GM12865 (cell line): ENCODE data around the gene GANAB.
A peak's percentile ranks its signal among the peaks of the same experiment; 100 is the strongest.

Source experiments
- DNase-seq: peaks from one replicate; pipeline ENCODE4 v3.0.0; 2010; ENCODE audit warnings: low read depth
- H3K4me3 ChIP-seq: 2 replicates; pipeline ENCODE4 v1.5.1; 2011; ENCODE audit warnings: mild to moderate bottlenecking, low read depth, low read length, control low read depth
- CTCF ChIP-seq: IDR thresholded peaks from 2 replicates; pipeline ENCODE4 v1.5.1; 2011; ENCODE audit warnings: low read length, control low read depth, low read depth, inconsistent platforms; ENCODE audit not compliant: insufficient read depth; ENCODE audit errors: missing control alignments

GANAB gene

GRCh38 chr11:62603072-62603408 is 43.4 kb downstream of the GANAB start:
- no peak for DNase-seq
- no peak overlapping the region for H3K4me3 ChIP-seq
- TF ChIP-seq CTCF = no peak

- H3K4me3 ChIP-seq = peak overlapping the region; percentile 44
- no peak for DNase-seq
- no peak for TF ChIP-seq CTCF
Observed at GRCh38 chr11:62602141-62603071, 44.0 kb downstream of the GANAB start.

- peak; percentile 99 for DNase-seq
- TF ChIP-seq CTCF = no peak
Observed at GRCh38 chr11:62601372-62602140, 44.9 kb downstream of the GANAB start, which contains the start of gene MTA2. MTA2 (minus strand) TSS chr11:62601865; CDS start chr11:62601450, 415 bp downstream.

GRCh38 chr11:62601122-62601371 is 45.4 kb downstream of the GANAB start:
- peak; percentile 62 for DNase-seq
- H3K4me3 ChIP-seq = peak overlapping the region; percentile 79
- no peak for TF ChIP-seq CTCF

More at GRCh38 chr11:62601372-62602140, 44.9 kb downstream of the GANAB start, which contains the start of gene MTA2:
- H3K4me3 ChIP-seq = peak within 1 kb of the TSS; percentile 79

GRCh38 chr11:62600367-62601121 is 45.9 kb downstream of the GANAB start:
- peak overlapping the region; percentile 79 for H3K4me3 ChIP-seq
- DNase-seq = no peak
- no peak for TF ChIP-seq CTCF

GRCh38 chr11:62599901-62600300 is 46.5 kb downstream of the GANAB start:
- peak; percentile 38 for DNase-seq
- peak overlapping the region; percentile 79 for H3K4me3 ChIP-seq
- TF ChIP-seq CTCF = no peak
